GM12878 (cell line): ENCODE results near the gene EYA2. TPM values are rescaled to one million over a fixed set of nuclear protein-coding genes. Genes with fewer than 3 reads are reported as not detected.

Experiments used
- ATAC-seq: fragments of 200-7000 bp; cut with Tn5 transposase; 3 replicates; pipeline ENCODE4 v1.9.1; 2020; ENCODE audit warnings: mild to moderate bottlenecking, moderate library complexity
- BruUV-seq: library from RNA; stranded (reverse); fragments of 400-500 nt; replicated peaks from 2 replicates; lab custom pipeline; 2021; lab: Mats Ljungman, UMichigan
- CTCF ChIA-PET: fragments of 300-600 bp; sonication (Branson Sonifier 250); formaldehyde crosslinking; extraction: SDS; loops from one replicate; lab custom pipeline; 2021; ENCODE audit warnings: inconsistent platforms; lab: Yijun Ruan, JAX
- POLR2A ChIA-PET: fragments of 350-600 bp; formaldehyde crosslinking; extraction: SDS; loops from one replicate; lab custom pipeline; 2021; ENCODE audit warnings: inconsistent platforms; lab: Charles Lee
- RAD21 ChIA-PET: fragments of 300-600 bp; sonication (Branson Sonifier 250); formaldehyde crosslinking; loops from one replicate; lab custom pipeline; 2023; ENCODE audit warnings: antibody characterized with exemption; ENCODE audit not compliant: unreplicated experiment; lab: Charles Lee
- SMC1A ChIA-PET: fragments of 300-600 bp; sonication (Branson Sonifier 250); formaldehyde crosslinking; loops from one replicate; lab custom pipeline; 2023; ENCODE audit not compliant: unreplicated experiment, uncharacterized antibody; lab: Charles Lee
- DNase-seq: peaks from one replicate; pipeline ENCODE4 v3.0.0-alpha.2; 2011; ENCODE audit warnings: low read depth, low spot score
- FAIRE-seq: peaks from 3 replicates; lab custom pipeline; 2011; peaks lifted over from hg19 to GRCh38; lab: Jason Lieb, UNC
- H2AFZ ChIP-seq: 2 replicates; pipeline ENCODE4 v1.6.0; 2011; ENCODE audit warnings: low read depth, low read length, control low read depth; ENCODE audit not compliant: control insufficient read depth
- H3K27ac ChIP-seq: 2 replicates; pipeline ENCODE4 v1.5.1; 2011; ENCODE audit warnings: control low read depth; ENCODE audit not compliant: control insufficient read depth, insufficient read depth
- H3K27me3 ChIP-seq, 2 experiments: replicated peaks in 1 of 2; 2 replicates each; pipeline versions ENCODE4 v1.6.0 to v1.6.1; 2011; ENCODE audit warnings: low read length in 1 of 2; ENCODE audit not compliant: control insufficient read depth in 2 of 2, insufficient read depth in 2 of 2
- H3K36me3 ChIP-seq, 2 experiments: 2 replicates each; pipeline ENCODE4 v1.5.1; 2011; ENCODE audit warnings: low read length in 1 of 2; ENCODE audit not compliant: control insufficient read depth in 2 of 2, insufficient read depth in 2 of 2
- H3K4me1 ChIP-seq: 2 replicates; pipeline ENCODE4 v1.6.1; 2011; ENCODE audit warnings: mild to moderate bottlenecking, low read length, moderate library complexity, mixed read lengths; ENCODE audit not compliant: control insufficient read depth, insufficient read depth
- H3K4me2 ChIP-seq: 2 replicates; pipeline ENCODE4 v1.6.0; 2011; ENCODE audit warnings: control low read depth; ENCODE audit not compliant: control insufficient read depth, insufficient read depth
- H3K4me3 ChIP-seq: fragments of 200-600 bp; sonication (generic); 2 replicates; pipeline ENCODE4 v1.5.1; 2016
- H3K79me2 ChIP-seq: 2 replicates; pipeline ENCODE4 v1.6.0; 2011; ENCODE audit warnings: low read length; ENCODE audit not compliant: control insufficient read depth, insufficient read depth
- H3K9ac ChIP-seq: 2 replicates; pipeline ENCODE4 v1.8.0; 2011; ENCODE audit warnings: low read length, control low read depth, mixed read lengths; ENCODE audit not compliant: control insufficient read depth, insufficient read depth
- H3K9me3 ChIP-seq: replicated peaks from 3 replicates; pipeline ENCODE4 v1.5.1; 2011; ENCODE audit warnings: mild to moderate bottlenecking, low read length; ENCODE audit not compliant: control insufficient read depth, insufficient read depth
- H4K20me1 ChIP-seq: 2 replicates; pipeline ENCODE4 v1.6.0; 2011; ENCODE audit not compliant: control insufficient read depth, insufficient read depth
- CHD2 ChIP-seq: IDR thresholded peaks from 2 replicates; pipeline ENCODE4 v1.6.1; 2011; ENCODE audit warnings: low read depth, low read length, improper control_type of control experiment, borderline replicate concordance
- CREM ChIP-seq: IDR thresholded peaks from 2 replicates; pipeline ENCODE4 v1.6.1; 2014; ENCODE audit warnings: antibody characterized with exemption, low read depth
- EP300 ChIP-seq, 2 experiments: fragments of 150-350 bp in 1 of 2; IDR thresholded peaks; 2 replicates each; pipeline ENCODE4 v1.6.1; 2011 to 2012; ENCODE audit warnings: low read depth in 2 of 2, low read length in 2 of 2, borderline replicate concordance in 1 of 2, improper control_type of control experiment in 1 of 2, inconsistent platforms in 1 of 2; ENCODE audit not compliant: control insufficient read depth in 1 of 2
- LARP7 ChIP-seq: fragments of 450-650 bp; IDR thresholded peaks from 2 replicates; pipeline ENCODE4 v1.6.1; 2017; ENCODE audit warnings: mild to moderate bottlenecking
- NFXL1 ChIP-seq: fragments of 450-650 bp; IDR thresholded peaks from 2 replicates; pipeline ENCODE4 v1.6.1; 2017; ENCODE audit warnings: antibody characterized with exemption, mild to moderate bottlenecking, borderline replicate concordance
- SREBF1 ChIP-seq: IDR thresholded peaks from 2 replicates; pipeline ENCODE4 v1.6.1; 2012; ENCODE audit warnings: mild to moderate bottlenecking, low read length
- TBL1XR1 ChIP-seq: IDR thresholded peaks from 2 replicates; pipeline ENCODE4 v1.6.1; 2012; ENCODE audit warnings: low read depth, low read length, improper control_type of control experiment
- ZNF24 ChIP-seq: fragments of 450-650 bp; IDR thresholded peaks from 2 replicates; pipeline ENCODE4 v1.6.1; 2017; ENCODE audit warnings: antibody characterized with exemption, mild to moderate bottlenecking
- in situ Hi-C: fragments of 300-500 bp; cut with MboI; formaldehyde crosslinking; loops from 9 replicates; pipeline ENCODE4 v1.14.3; 2018; ENCODE audit warnings: mixed read lengths
- intact Hi-C: fragments of 100-400 bp; cut with micrococcal nuclease; formaldehyde crosslinking; loops from one replicate; pipeline ENCODE4 v1.14.2; 2022; ENCODE audit not compliant: unreplicated experiment
- polyA plus RNA-seq, 11 experiments: library from polyadenylated mRNA; depleted of rRNA in 4 of 11; unstranded in 6 of 11; stranded (reverse) in 5 of 11; fragments of >200 nt; fragmentation: Nextera tagmentation in 4 of 11; fragmentation: Illumina TruSeq in 1 of 11; extraction: Ambion mirVana in 4 of 11; extraction: Trizol in 1 of 11; gene quantifications; 1 replicate in 1 of 11; 2 replicates in 10 of 11; pipeline versions ENCODE4 v1.2.1 to v1.2.3, GENCODE V29; 2011 to 2016; ENCODE audit warnings: inconsistent platforms in 2 of 11, missing spikeins in 2 of 11, low read depth in 1 of 11
- total RNA-seq, 4 experiments: library from RNA; depleted of rRNA in 3 of 4; stranded (reverse); fragments of >200 nt in 3 of 4; fragmentation: Illumina TruSeq in 1 of 4; extraction: Trizol in 1 of 4; gene quantifications; 2 replicates each; pipeline versions ENCODE4 v1.2.1 to v1.2.3, GENCODE V29; 2013 to 2021
- TF ChIP-seq, protein P1 (sequence below): IDR thresholded peaks from 2 replicates; pipeline ENCODE4 v1.6.1; 2012; ENCODE audit warnings: low read depth, low read length, improper control_type of control experiment
- TF ChIP-seq, protein P2 (sequence below): fragments of 450-650 bp; IDR thresholded peaks from 2 replicates; pipeline ENCODE4 v1.6.1; 2017; ENCODE audit warnings: mild to moderate bottlenecking, moderate library complexity
- TF ChIP-seq, protein P3 (sequence below), 3 experiments: IDR thresholded peaks in 2 of 3; conservative IDR thresholded peaks in 1 of 3; 2 replicates each; pipeline ENCODE4 v1.5.1; 2011; ENCODE audit warnings: low read depth in 3 of 3, low read length in 3 of 3, mild to moderate bottlenecking in 3 of 3, control low read depth in 2 of 3, moderate library complexity in 2 of 3, inconsistent platforms in 1 of 3, mixed read lengths in 1 of 3; ENCODE audit not compliant: control insufficient read depth in 2 of 3, insufficient read depth in 1 of 3; ENCODE audit errors: extremely low read depth in 1 of 3

EYA2 gene
- total and polyA plus RNA-seq, 10 of the 15 experiments (the other 5 are each of a cell fraction or from before 2014, with no cell fraction given) = 0.20 TPM; not detected in 9

DNA sequence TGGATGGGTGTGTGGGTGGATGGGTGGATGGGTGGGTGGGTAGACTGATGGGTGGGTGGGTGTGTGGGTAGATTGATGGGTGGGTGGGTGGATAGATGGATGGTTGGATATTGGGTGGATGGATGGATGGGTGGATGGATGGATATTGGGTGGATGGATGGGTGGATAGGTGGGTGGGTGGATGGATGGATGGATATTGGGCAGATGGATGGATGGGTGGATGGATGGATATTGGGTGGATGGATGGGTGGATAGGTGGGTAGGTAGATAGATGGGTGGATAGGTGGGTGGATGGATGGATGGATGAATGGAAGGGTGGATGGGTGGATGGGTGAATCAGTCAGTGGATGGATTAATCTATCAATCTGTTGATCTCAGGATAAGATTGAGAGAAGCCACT is 284.6 kb downstream of the EYA2 start:
- no peak overlapping the region for H3K27ac ChIP-seq
- CTCF ChIA-PET = no interaction called here
- no peaks in the 10 kb centered on the region for H3K36me3 ChIP-seq
- intact Hi-C loops = no loop called here
- BruUV-seq = no TSS peak
- RAD21 ChIA-PET = no interaction called here
- POLR2A ChIA-PET = no interaction called here
- no peaks in the 10 kb centered on the region for H3K79me2 ChIP-seq
- no peak overlapping the region for H2AFZ ChIP-seq
- in situ Hi-C loops = no loop called here
- H3K4me3 ChIP-seq = no peak overlapping the region
- no peak overlapping the region for H3K4me2 ChIP-seq
- H4K20me1 ChIP-seq = no peaks in the 10 kb centered on the region
- DNase-seq (no peak), FAIRE-seq (no peak), ATAC-seq (no peak)
- TF ChIP-seq, protein P1, sequence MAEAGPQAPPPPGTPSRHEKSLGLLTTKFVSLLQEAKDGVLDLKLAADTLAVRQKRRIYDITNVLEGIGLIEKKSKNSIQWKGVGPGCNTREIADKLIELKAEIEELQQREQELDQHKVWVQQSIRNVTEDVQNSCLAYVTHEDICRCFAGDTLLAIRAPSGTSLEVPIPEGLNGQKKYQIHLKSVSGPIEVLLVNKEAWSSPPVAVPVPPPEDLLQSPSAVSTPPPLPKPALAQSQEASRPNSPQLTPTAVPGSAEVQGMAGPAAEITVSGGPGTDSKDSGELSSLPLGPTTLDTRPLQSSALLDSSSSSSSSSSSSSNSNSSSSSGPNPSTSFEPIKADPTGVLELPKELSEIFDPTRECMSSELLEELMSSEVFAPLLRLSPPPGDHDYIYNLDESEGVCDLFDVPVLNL = no peak
- TF ChIP-seq EP300 (IDR thresholded peaks at IDR 0.05; ENCODE audit: borderline replicate concordance in 1 of 2, control insufficient read depth in 1 of 2, low read depth in 2 of 2, low read length in 2 of 2) (no peak), LARP7 (no peak), SREBF1 (no peak), ZNF24 (no peak), CHD2 (no peak), NFXL1 (no peak), CREM (no peak), TBL1XR1 (no peak)
- TF ChIP-seq, protein P2, sequence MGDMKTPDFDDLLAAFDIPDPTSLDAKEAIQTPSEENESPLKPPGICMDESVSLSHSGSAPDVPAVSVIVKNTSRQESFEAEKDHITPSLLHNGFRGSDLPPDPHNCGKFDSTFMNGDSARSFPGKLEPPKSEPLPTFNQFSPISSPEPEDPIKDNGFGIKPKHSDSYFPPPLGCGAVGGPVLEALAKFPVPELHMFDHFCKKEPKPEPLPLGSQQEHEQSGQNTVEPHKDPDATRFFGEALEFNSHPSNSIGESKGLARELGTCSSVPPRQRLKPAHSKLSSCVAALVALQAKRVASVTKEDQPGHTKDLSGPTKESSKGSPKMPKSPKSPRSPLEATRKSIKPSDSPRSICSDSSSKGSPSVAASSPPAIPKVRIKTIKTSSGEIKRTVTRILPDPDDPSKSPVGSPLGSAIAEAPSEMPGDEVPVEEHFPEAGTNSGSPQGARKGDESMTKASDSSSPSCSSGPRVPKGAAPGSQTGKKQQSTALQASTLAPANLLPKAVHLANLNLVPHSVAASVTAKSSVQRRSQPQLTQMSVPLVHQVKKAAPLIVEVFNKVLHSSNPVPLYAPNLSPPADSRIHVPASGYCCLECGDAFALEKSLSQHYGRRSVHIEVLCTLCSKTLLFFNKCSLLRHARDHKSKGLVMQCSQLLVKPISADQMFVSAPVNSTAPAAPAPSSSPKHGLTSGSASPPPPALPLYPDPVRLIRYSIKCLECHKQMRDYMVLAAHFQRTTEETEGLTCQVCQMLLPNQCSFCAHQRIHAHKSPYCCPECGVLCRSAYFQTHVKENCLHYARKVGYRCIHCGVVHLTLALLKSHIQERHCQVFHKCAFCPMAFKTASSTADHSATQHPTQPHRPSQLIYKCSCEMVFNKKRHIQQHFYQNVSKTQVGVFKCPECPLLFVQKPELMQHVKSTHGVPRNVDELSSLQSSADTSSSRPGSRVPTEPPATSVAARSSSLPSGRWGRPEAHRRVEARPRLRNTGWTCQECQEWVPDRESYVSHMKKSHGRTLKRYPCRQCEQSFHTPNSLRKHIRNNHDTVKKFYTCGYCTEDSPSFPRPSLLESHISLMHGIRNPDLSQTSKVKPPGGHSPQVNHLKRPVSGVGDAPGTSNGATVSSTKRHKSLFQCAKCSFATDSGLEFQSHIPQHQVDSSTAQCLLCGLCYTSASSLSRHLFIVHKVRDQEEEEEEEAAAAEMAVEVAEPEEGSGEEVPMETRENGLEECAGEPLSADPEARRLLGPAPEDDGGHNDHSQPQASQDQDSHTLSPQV = no peak
- TF ChIP-seq, protein P3, sequence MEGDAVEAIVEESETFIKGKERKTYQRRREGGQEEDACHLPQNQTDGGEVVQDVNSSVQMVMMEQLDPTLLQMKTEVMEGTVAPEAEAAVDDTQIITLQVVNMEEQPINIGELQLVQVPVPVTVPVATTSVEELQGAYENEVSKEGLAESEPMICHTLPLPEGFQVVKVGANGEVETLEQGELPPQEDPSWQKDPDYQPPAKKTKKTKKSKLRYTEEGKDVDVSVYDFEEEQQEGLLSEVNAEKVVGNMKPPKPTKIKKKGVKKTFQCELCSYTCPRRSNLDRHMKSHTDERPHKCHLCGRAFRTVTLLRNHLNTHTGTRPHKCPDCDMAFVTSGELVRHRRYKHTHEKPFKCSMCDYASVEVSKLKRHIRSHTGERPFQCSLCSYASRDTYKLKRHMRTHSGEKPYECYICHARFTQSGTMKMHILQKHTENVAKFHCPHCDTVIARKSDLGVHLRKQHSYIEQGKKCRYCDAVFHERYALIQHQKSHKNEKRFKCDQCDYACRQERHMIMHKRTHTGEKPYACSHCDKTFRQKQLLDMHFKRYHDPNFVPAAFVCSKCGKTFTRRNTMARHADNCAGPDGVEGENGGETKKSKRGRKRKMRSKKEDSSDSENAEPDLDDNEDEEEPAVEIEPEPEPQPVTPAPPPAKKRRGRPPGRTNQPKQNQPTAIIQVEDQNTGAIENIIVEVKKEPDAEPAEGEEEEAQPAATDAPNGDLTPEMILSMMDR (IDR thresholded peaks at IDR 0.05 in 2 of 3, conservative IDR thresholded peaks at IDR 0.05 in 1 of 3; ENCODE audit: control insufficient read depth in 2 of 3, extremely low read depth in 1 of 3, insufficient read depth in 1 of 3, low read depth in 3 of 3, low read length in 3 of 3) = no peak
- 0 out of 3 replicates have a peak, but pooled peaks cover 2% of the 10 kb centered on the region for H3K9me3 ChIP-seq
- H3K27me3 ChIP-seq = peaks cover 0 to 2% of the 10 kb centered on the region in 2 experiments; a peak in 1 of 4 replicates
- H3K9ac ChIP-seq = no peak overlapping the region
- SMC1A ChIA-PET = no interaction called here
- H3K4me1 ChIP-seq = no peaks in the 10 kb centered on the region
